OCI-LY7 (cell line): ENCODE data around the gene PSMC2. TPM values are rescaled to one million over a fixed set of nuclear protein-coding genes. Genes with fewer than 3 reads are reported as not detected.

ENCODE experiments used
- BruUV-seq: library from RNA; stranded (reverse); fragments of 400-500 nt; replicated peaks from 2 replicates; lab custom pipeline; 2021; lab: Mats Ljungman, UMichigan
- CTCF ChIA-PET: fragments of 300-600 bp; sonication (Branson Sonifier 250); formaldehyde crosslinking; loops from one replicate; lab custom pipeline; 2022; ENCODE audit warnings: antibody characterized with exemption; ENCODE audit not compliant: unreplicated experiment; lab: Charles Lee
- POLR2A ChIA-PET: fragments of 300-600 bp; sonication (Branson Sonifier 250); formaldehyde crosslinking; loops from one replicate; lab custom pipeline; 2022; ENCODE audit warnings: antibody characterized with exemption; lab: Charles Lee
- DNase-seq: peaks from one replicate; pipeline ENCODE4 v3.0.0-alpha.2; 2015; ENCODE audit warnings: low spot score
- H2AFZ ChIP-seq: fragments of 200-600 bp; sonication (generic), shearing (Covaris generic); 2 replicates; pipeline ENCODE4 v1.6.1; 2014; ENCODE audit warnings: mild to moderate bottlenecking, antibody characterized with exemption, low read length, moderate library complexity
- H3K27ac ChIP-seq: fragments of 200-600 bp; sonication (generic); 2 replicates; pipeline ENCODE4 v1.5.1; 2014; ENCODE audit warnings: mixed run types, low read depth, mild to moderate bottlenecking, moderate library complexity, low read length, inconsistent platforms; ENCODE audit not compliant: poor library complexity, severe bottlenecking
- H3K36me3 ChIP-seq: fragments of 200-600 bp; sonication (generic); 2 replicates; pipeline ENCODE4 v1.6.1; 2014; ENCODE audit warnings: mild to moderate bottlenecking, antibody characterized with exemption, low read length, moderate library complexity, mixed read lengths; ENCODE audit not compliant: insufficient read depth
- H3K4me1 ChIP-seq: fragments of 200-600 bp; sonication (generic); 2 replicates; pipeline ENCODE4 v1.5.1; 2014; ENCODE audit warnings: mild to moderate bottlenecking, low read length; ENCODE audit not compliant: insufficient read depth, poor library complexity, severe bottlenecking
- H3K4me2 ChIP-seq: fragments of 200-600 bp; sonication (generic); 2 replicates; pipeline ENCODE4 v1.6.1; 2014; ENCODE audit warnings: mild to moderate bottlenecking, low read length
- H3K4me3 ChIP-seq: fragments of 200-600 bp; sonication (generic); 2 replicates; pipeline ENCODE4 v1.5.1; 2014; ENCODE audit warnings: mild to moderate bottlenecking, low read depth, low read length; ENCODE audit not compliant: poor library complexity, severe bottlenecking
- H3K79me2 ChIP-seq: fragments of 200-600 bp; sonication (generic); 2 replicates; pipeline ENCODE4 v1.6.1; 2016; ENCODE audit warnings: low read depth, mild to moderate bottlenecking, low read length, moderate library complexity, mixed read lengths; ENCODE audit not compliant: insufficient read depth
- H3K9me2 ChIP-seq: fragments of 200-600 bp; sonication (generic); 2 replicates; pipeline ENCODE4 v1.6.1; 2016; ENCODE audit warnings: mild to moderate bottlenecking, low read length, mixed read lengths; ENCODE audit not compliant: insufficient read depth
- H3K9me3 ChIP-seq: fragments of 200-600 bp; sonication (generic); 2 replicates; pipeline ENCODE4 v1.6.1; 2014; ENCODE audit warnings: mild to moderate bottlenecking, mixed run types, low read length, mixed read lengths
- H4K20me1 ChIP-seq: fragments of 200-600 bp; sonication (generic); 2 replicates; pipeline ENCODE4 v1.6.1; 2014; ENCODE audit warnings: mild to moderate bottlenecking, antibody characterized with exemption, low read length, moderate library complexity, mixed read lengths; ENCODE audit not compliant: insufficient read depth
- EZH2phosphoT487 ChIP-seq: fragments of 200-600 bp; sonication (generic); IDR thresholded peaks from 2 replicates; pipeline ENCODE4 v1.6.1; 2018; ENCODE audit warnings: low read depth, borderline replicate concordance, mild to moderate bottlenecking, mixed run types, antibody characterized with exemption, low read length, moderate library complexity, mixed read lengths
- intact Hi-C: fragments of 100-400 bp; cut with micrococcal nuclease; formaldehyde crosslinking; loops from one replicate; pipeline ENCODE4 v1.10.0; 2022; ENCODE audit not compliant: unreplicated experiment
- total RNA-seq, 2 experiments: library from RNA; depleted of rRNA in 1 of 2; stranded (reverse); fragments of >200 nt in 1 of 2; shearing (Covaris generic) in 1 of 2; gene quantifications; 2 replicates each; pipeline ENCODE4 v1.2.3, GENCODE V29; 2014 to 2022
- TF ChIP-seq, protein P1 (sequence below): fragments of 200-600 bp; sonication (generic); conservative IDR thresholded peaks from 2 replicates; pipeline ENCODE4 v1.5.1; 2014; ENCODE audit warnings: mild to moderate bottlenecking, antibody characterized with exemption, low read length, moderate library complexity, mixed read lengths

PSMC2 gene
- total RNA-seq, 2 experiments from 2014 or later, result 77.7 to 129 TPM

DNA sequence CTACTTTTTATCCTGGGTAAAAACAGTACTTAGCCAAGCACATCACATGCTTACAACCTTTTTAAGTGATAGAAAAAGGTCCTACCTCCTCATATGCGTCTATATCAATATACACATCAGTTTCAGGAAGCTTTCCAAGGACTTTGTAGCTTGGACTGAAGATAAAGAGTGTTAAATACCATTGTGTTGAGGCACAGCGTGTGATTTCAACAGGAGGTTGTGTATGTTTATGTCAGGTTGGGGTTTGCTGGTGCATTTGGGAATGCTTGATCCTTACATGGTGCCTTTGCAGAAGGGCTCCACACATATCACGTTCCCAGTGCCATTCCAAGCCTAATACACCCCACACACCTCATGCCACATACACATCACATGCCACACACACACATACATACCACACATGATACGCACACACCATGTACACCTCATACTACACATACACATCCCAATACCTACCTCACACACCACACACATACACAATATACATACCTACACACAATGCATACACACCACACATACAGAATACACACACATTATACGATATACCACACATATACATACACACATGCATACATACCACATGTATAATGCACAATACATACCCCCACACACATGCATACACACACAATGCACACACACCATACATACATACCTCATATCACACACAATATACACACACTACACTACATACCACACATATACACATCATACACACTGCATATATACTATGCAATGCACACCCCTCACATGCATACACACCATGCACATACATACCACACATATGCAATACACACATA, 33.1 kb downstream of the PSMC2 start:
- H3K79me2 ChIP-seq, result no peaks in the 10 kb centered on the region
- H3K9me3 ChIP-seq, result no peaks in the 10 kb centered on the region
- no peaks in the 10 kb centered on the region for H3K36me3 ChIP-seq
- no TSS peak for BruUV-seq
- CTCF ChIA-PET, result no interaction called here
- H3K9me2 ChIP-seq, result no peaks in the 10 kb centered on the region
- no peaks in the 10 kb centered on the region for H3K4me1 ChIP-seq
- TF ChIP-seq EZH2phosphoT487, result no peak
- TF ChIP-seq, protein P1, sequence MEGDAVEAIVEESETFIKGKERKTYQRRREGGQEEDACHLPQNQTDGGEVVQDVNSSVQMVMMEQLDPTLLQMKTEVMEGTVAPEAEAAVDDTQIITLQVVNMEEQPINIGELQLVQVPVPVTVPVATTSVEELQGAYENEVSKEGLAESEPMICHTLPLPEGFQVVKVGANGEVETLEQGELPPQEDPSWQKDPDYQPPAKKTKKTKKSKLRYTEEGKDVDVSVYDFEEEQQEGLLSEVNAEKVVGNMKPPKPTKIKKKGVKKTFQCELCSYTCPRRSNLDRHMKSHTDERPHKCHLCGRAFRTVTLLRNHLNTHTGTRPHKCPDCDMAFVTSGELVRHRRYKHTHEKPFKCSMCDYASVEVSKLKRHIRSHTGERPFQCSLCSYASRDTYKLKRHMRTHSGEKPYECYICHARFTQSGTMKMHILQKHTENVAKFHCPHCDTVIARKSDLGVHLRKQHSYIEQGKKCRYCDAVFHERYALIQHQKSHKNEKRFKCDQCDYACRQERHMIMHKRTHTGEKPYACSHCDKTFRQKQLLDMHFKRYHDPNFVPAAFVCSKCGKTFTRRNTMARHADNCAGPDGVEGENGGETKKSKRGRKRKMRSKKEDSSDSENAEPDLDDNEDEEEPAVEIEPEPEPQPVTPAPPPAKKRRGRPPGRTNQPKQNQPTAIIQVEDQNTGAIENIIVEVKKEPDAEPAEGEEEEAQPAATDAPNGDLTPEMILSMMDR, result no peak
- H2AFZ ChIP-seq, result no peak overlapping the region
- no peak overlapping the region for H3K4me2 ChIP-seq
- no peak overlapping the region for H3K4me3 ChIP-seq
- POLR2A ChIA-PET, result interaction anchor here (0.6 kb wide), 1 partner anchor 41 kb away, joined by 4 read pairs; no protein-coding TSS in a partner anchor
- intact Hi-C loops, result no loop called here
- DNase-seq, result no peak
- no peaks in the 10 kb centered on the region for H4K20me1 ChIP-seq
- no peak overlapping the region for H3K27ac ChIP-seq

DNA sequence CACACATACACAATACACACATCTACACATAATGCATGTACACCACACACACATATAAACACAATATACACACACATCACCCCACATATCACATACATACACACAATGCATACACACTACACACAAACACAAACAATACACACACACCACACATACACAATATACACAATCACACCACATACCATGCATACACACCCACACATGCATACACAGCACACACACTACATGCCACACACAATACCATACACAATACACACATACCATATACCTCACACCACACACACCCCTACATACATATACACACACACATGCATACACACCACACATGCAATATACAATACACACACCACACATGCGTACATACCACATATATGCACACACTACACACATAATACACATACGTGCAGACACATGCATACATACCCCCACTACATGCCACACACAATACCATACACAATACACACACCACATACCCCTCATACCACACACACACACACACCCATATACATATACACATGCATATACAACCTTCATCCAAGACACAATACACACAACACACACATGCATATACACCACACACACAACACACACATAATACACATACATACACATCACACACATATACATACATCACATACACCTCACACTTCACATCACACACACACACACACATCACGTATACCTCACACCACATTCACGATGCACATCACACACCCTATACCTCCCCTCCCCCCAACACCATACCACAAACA, 34.0 kb downstream of the PSMC2 start:
- Histone ChIP-seq H3K27ac (no peak overlapping the region), H3K9me3 (no peaks in the 10 kb centered on the region), H3K9me2 (no peaks in the 10 kb centered on the region), H3K4me1 (no peaks in the 10 kb centered on the region), H3K4me3 (no peak overlapping the region), H3K79me2 (no peaks in the 10 kb centered on the region), H3K36me3 (no peaks in the 10 kb centered on the region), H4K20me1 (no peaks in the 10 kb centered on the region), H3K4me2 (no peak overlapping the region), H2AFZ (no peak overlapping the region)
- TF ChIP-seq, protein P1, result no peak
- no peak for TF ChIP-seq EZH2phosphoT487
- no TSS peak for BruUV-seq
- ChIA-PET POLR2A (no interaction called here), CTCF (no interaction called here)
- intact Hi-C loops, result no loop called here
- DNase-seq, result no peak

DNA sequence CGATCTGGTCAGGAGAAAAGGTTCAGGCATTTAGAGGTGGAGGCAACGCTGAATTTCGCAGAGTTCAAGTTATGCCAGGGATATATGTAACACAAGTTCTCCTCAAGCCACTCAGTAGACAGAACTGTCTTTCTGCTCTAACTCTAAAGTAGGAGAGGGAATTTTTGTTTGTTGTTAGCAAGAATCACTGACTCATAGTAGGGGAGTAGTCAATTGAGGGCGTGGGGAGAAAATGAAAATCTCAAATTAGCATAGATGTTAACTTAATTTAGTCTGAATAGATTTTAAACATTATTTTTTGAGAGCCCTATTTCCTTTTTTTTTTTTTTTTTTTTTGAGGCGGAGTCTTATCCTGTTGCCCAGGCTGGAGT, 34.6 kb downstream of the PSMC2 start:
- H2AFZ ChIP-seq, result no peak overlapping the region
- TF ChIP-seq, protein P1, result no peak
- TF ChIP-seq EZH2phosphoT487, result no peak
- no peaks in the 10 kb centered on the region for H3K79me2 ChIP-seq
- no peak overlapping the region for H3K27ac ChIP-seq
- POLR2A ChIA-PET, result no interaction called here
- no peaks in the 10 kb centered on the region for H3K4me1 ChIP-seq
- H3K4me3 ChIP-seq, result no peak overlapping the region
- CTCF ChIA-PET, result no interaction called here
- H4K20me1 ChIP-seq, result no peaks in the 10 kb centered on the region
- no peaks in the 10 kb centered on the region for H3K36me3 ChIP-seq
- H3K9me3 ChIP-seq, result no peaks in the 10 kb centered on the region
- no peaks in the 10 kb centered on the region for H3K9me2 ChIP-seq
- DNase-seq, result no peak
- intact Hi-C loops, result no loop called here
- H3K4me2 ChIP-seq, result no peak overlapping the region
- no TSS peak for BruUV-seq
